Hippocampal formation (tissue), 2 donors: ENCODE results near the gene POLR3A.

Experiments used
- DNase-seq, 2 donors: peaks; one replicate each; lab custom pipeline; 2025; lab: John Stamatoyannopoulos, UW

Gene POLR3A

GRCh38 chr10:77977934-77978333 is 51.4 kb downstream of the POLR3A start:
- DNase-seq, result no peak

GRCh38 chr10:77977016-77977415 is 52.3 kb downstream of the POLR3A start:
- DNase-seq, result no peak

GRCh38 chr10:77975086-77975666 is 54.1 kb downstream of the POLR3A start:
- DNase-seq, result no peak

- no peak for DNase-seq
Observed at GRCh38 chr10:77974396-77975074, 54.8 kb downstream of the POLR3A start.

GRCh38 chr10:77973276-77973675 is 56.0 kb downstream of the POLR3A start:
- DNase-seq, result no peak

- no peak for DNase-seq
Observed at GRCh38 chr10:77972148-77972547, 57.2 kb downstream of the POLR3A start.

- no peak for DNase-seq
Observed at GRCh38 chr10:77971804-77972144, 57.5 kb downstream of the POLR3A start.

GRCh38 chr10:77970869-77971803 is 58.2 kb downstream of the POLR3A start:
- DNase-seq, result peak in 1 of 2 donors; percentile 7

GRCh38 chr10:77969114-77969513 is 60.2 kb downstream of the POLR3A start:
- DNase-seq, result no peak

GRCh38 chr10:77967611-77968022 is 61.7 kb downstream of the POLR3A start:
- no peak for DNase-seq

GRCh38 chr10:77965294-77965693 is 64.0 kb downstream of the POLR3A start:
- no peak for DNase-seq

- no peak for DNase-seq
Observed at GRCh38 chr10:77964811-77965210, 64.5 kb downstream of the POLR3A start.

GRCh38 chr10:77963901-77964300 is 65.4 kb downstream of the POLR3A start:
- DNase-seq, result no peak

GRCh38 chr10:77962350-77963146 is 66.8 kb downstream of the POLR3A start:
- DNase-seq, result no peak

- DNase-seq, result no peak
Observed at GRCh38 chr10:77961668-77962067, 67.6 kb downstream of the POLR3A start.

- DNase-seq, result no peak
Observed at GRCh38 chr10:77960829-77961329, 68.4 kb downstream of the POLR3A start.

- no peak for DNase-seq
Observed at GRCh38 chr10:77959887-77960455, 69.3 kb downstream of the POLR3A start.

- no peak for DNase-seq
Observed at GRCh38 chr10:77959384-77959783, 69.9 kb downstream of the POLR3A start.

- DNase-seq, result no peak
Observed at GRCh38 chr10:77955136-77955535, 74.2 kb downstream of the POLR3A start.

GRCh38 chr10:77949167-77949566 is 80.1 kb downstream of the POLR3A start:
- no peak for DNase-seq

GRCh38 chr10:77946084-77946483 is 83.2 kb downstream of the POLR3A start:
- DNase-seq, result no peak
